ENCODE data around the gene RPS27L. TPM values are rescaled to one million over a fixed set of nuclear protein-coding genes. Genes with fewer than 3 reads are reported as not detected.
A peak's percentile ranks its signal among the peaks of the same experiment; 100 is the strongest.

RPS27L gene
- total and polyA plus RNA-seq, 4 donors: 69.6 to 176 (median 84.6) TPM

DNA sequence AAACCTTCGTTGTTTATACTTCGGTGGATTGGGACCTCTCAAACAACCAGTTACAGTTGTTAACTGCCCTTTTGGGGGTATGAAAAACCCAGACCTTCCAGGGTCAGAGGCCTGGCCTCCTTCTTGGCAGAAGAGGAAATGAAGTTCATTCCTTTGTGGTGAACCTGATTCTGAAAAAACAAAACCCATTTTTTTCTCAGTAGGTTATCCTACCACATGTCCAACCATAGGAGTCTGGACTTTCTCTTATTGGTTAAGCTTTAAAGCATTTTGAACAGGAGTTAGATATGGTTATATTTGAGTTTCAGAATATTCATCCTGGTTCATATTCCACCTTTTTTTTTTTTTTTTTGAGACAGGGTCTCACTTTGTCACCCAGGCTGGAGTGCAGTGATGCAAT lies 42.8 kb downstream of the RPS27L start:
- H3K27ac ChIP-seq (ENCODE audit: low read depth in 1 of 2, low read length in 1 of 2): no peak overlapping the region
- H3K4me1 ChIP-seq (ENCODE audit: control insufficient read depth in 5 of 5, insufficient read depth in 5 of 5, low read length in 5 of 5): no peaks in the 10 kb centered on the region
- no peak overlapping the region for H3K4me3 ChIP-seq
- H3K27me3 ChIP-seq (ENCODE audit: control insufficient read depth in 3 of 3, insufficient read depth in 3 of 3, low read length in 2 of 3): no peaks in the 10 kb centered on the region
- no peaks in the 10 kb centered on the region for H3K36me3 ChIP-seq (ENCODE audit: control insufficient read depth in 4 of 4, insufficient read depth in 4 of 4, low read length in 4 of 4)
- peaks cover 0 to 1% (median 0%) of the 10 kb centered on the region in 4 donors for H3K9me3 ChIP-seq (ENCODE audit: control insufficient read depth in 4 of 4, insufficient read depth in 3 of 4, low read length in 3 of 4)
- WGBS, 2 donors: 83 to 86% methylated on average over 2 of the region's 2 CpGs
- no peak for DNase-seq
- TF ChIP-seq, protein P1, sequence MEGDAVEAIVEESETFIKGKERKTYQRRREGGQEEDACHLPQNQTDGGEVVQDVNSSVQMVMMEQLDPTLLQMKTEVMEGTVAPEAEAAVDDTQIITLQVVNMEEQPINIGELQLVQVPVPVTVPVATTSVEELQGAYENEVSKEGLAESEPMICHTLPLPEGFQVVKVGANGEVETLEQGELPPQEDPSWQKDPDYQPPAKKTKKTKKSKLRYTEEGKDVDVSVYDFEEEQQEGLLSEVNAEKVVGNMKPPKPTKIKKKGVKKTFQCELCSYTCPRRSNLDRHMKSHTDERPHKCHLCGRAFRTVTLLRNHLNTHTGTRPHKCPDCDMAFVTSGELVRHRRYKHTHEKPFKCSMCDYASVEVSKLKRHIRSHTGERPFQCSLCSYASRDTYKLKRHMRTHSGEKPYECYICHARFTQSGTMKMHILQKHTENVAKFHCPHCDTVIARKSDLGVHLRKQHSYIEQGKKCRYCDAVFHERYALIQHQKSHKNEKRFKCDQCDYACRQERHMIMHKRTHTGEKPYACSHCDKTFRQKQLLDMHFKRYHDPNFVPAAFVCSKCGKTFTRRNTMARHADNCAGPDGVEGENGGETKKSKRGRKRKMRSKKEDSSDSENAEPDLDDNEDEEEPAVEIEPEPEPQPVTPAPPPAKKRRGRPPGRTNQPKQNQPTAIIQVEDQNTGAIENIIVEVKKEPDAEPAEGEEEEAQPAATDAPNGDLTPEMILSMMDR (IDR thresholded peaks at IDR 0.05; ENCODE audit: control extremely low read depth, extremely low read depth): no peak
- no peak overlapping the region for H3K9ac ChIP-seq (ENCODE audit: insufficient read depth in 1 of 2, low read length in 2 of 2)
- ATAC-seq (ENCODE audit: insufficient read depth, low FRiP score): no peak

- 89 to 92% methylated on average over 3 of the region's 3 CpGs for WGBS, 2 donors
- Histone ChIP-seq H3K27ac (ENCODE audit: low read depth in 1 of 2, low read length in 1 of 2) (no peak overlapping the region), H3K36me3 (ENCODE audit: control insufficient read depth in 4 of 4, insufficient read depth in 4 of 4, low read length in 4 of 4) (no peaks in the 10 kb centered on the region), H3K9me3 (ENCODE audit: control insufficient read depth in 4 of 4, insufficient read depth in 3 of 4, low read length in 3 of 4) (peaks cover 0 to 1% (median 0%) of the 10 kb centered on the region in 4 donors), H3K27me3 (ENCODE audit: control insufficient read depth in 3 of 3, insufficient read depth in 3 of 3, low read length in 2 of 3) (no peaks in the 10 kb centered on the region), H3K4me1 (ENCODE audit: control insufficient read depth in 5 of 5, insufficient read depth in 5 of 5, low read length in 5 of 5) (peaks cover 0 to 5% (median 0%) of the 10 kb centered on the region in 5 donors), H3K4me3 (no peak overlapping the region), H3K9ac (ENCODE audit: insufficient read depth in 1 of 2, low read length in 2 of 2) (no peak overlapping the region)
- TF ChIP-seq, protein P1 (IDR thresholded peaks at IDR 0.05; ENCODE audit: control extremely low read depth, extremely low read depth): no peak
- DNase-seq (no peak), ATAC-seq (ENCODE audit: insufficient read depth, low FRiP score) (no peak)
Observed at GRCh38 chr15:63112871-63113270, 44.4 kb downstream of the RPS27L start.

DNA sequence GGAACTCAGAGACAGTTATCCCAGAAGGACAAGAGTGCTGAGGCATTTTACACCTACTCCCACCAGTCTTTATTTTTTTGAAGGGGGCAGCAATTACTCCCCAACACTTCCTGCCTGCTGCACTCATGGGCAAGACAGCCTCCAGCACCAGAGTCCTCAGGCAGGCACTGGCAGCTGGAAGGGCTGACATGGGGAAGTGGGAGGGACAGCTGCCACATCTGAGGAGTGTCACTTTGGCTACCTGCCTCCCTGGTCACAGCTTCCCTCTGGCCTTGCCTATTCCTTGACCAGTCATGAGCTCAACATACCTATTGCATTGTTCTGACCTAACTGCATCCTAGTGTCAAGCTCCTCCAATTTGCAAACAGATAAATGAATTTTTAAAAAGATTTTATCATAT lies 45.8 kb downstream of the RPS27L start:
- ATAC-seq (ENCODE audit: insufficient read depth, low FRiP score) (no peak), DNase-seq (no peak)
- Histone ChIP-seq H3K9ac (ENCODE audit: insufficient read depth in 1 of 2, low read length in 2 of 2) (no peak overlapping the region), H3K36me3 (ENCODE audit: control insufficient read depth in 4 of 4, insufficient read depth in 4 of 4, low read length in 4 of 4) (no peaks in the 10 kb centered on the region), H3K27me3 (ENCODE audit: control insufficient read depth in 3 of 3, insufficient read depth in 3 of 3, low read length in 2 of 3) (no peaks in the 10 kb centered on the region), H3K27ac (ENCODE audit: low read depth in 1 of 2, low read length in 1 of 2) (peak overlapping the region in 1 of 2 donors; percentile 12), H3K4me1 (ENCODE audit: control insufficient read depth in 5 of 5, insufficient read depth in 5 of 5, low read length in 5 of 5) (peaks cover 0 to 7% (median 0%) of the 10 kb centered on the region in 5 donors), H3K4me3 (no peak overlapping the region), H3K9me3 (ENCODE audit: control insufficient read depth in 4 of 4, insufficient read depth in 3 of 4, low read length in 3 of 4) (peaks cover 0 to 1% (median 0%) of the 10 kb centered on the region in 4 donors)
- TF ChIP-seq, protein P1 (IDR thresholded peaks at IDR 0.05; ENCODE audit: control extremely low read depth, extremely low read depth): no peak

DNA sequence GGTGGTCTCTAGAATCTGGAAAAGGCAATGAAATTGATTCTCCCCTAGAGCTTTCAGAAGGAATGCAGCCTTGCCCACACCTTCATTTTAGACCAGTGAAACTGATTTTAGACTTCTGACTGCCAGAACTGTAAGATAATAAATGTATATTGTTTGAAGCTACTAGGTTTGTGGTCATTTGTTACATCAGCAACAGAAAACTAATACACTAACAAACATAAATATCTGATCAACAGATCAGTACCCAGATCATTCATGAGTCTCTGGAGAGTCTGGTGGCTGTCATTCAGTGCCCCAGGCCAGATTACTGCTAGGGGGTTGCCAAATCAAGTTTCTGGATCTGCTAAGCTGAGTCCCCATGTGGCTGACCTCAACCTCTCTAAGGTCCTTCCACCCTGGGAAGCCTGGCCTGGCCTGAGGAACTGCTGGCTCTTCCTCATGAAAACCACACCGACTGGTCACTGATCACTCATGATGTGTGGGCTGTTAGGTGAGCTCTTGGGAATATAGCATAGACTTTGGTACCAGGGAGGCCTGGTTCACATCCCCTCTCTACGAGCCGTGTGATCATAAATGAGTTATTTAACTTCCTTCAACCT lies 46.8 kb downstream of the RPS27L start:
- no peak overlapping the region for H3K9ac ChIP-seq (ENCODE audit: insufficient read depth in 1 of 2, low read length in 2 of 2)
- no peaks in the 10 kb centered on the region for H3K36me3 ChIP-seq (ENCODE audit: control insufficient read depth in 4 of 4, insufficient read depth in 4 of 4, low read length in 4 of 4)
- H3K9me3 ChIP-seq (ENCODE audit: control insufficient read depth in 4 of 4, insufficient read depth in 3 of 4, low read length in 3 of 4): peaks cover 0 to 1% (median 0%) of the 10 kb centered on the region in 4 donors
- DNase-seq (no peak), ATAC-seq (ENCODE audit: insufficient read depth, low FRiP score) (no peak)
- no peak overlapping the region for H3K27ac ChIP-seq (ENCODE audit: low read depth in 1 of 2, low read length in 1 of 2)
- H3K4me3 ChIP-seq: no peak overlapping the region
- H3K4me1 ChIP-seq (ENCODE audit: control insufficient read depth in 5 of 5, insufficient read depth in 5 of 5, low read length in 5 of 5): peaks cover 0 to 7% (median 0%) of the 10 kb centered on the region in 5 donors
- no peaks in the 10 kb centered on the region for H3K27me3 ChIP-seq (ENCODE audit: control insufficient read depth in 3 of 3, insufficient read depth in 3 of 3, low read length in 2 of 3)
- 89 to 94% methylated on average over 3 of the region's 3 CpGs for WGBS, 2 donors
- TF ChIP-seq, protein P1 (IDR thresholded peaks at IDR 0.05; ENCODE audit: control extremely low read depth, extremely low read depth): no peak
